Keratinocyte (primary cell): ENCODE results near the gene CAMK2D. TPM values are rescaled to one million over a fixed set of nuclear protein-coding genes. Genes with fewer than 3 reads are reported as not detected.

ENCODE experiments used
- DNase-seq: peaks from one replicate; pipeline ENCODE4 v3.0.0-alpha.2; 2011; ENCODE audit warnings: low read depth, missing footprints, low spot score
- FAIRE-seq: peaks from 2 replicates; lab custom pipeline; 2011; peaks lifted over from hg19 to GRCh38; lab: Jason Lieb, UNC
- H2AFZ ChIP-seq: 2 replicates; pipeline ENCODE4 v1.6.0; 2012; ENCODE audit warnings: low read length, control low read depth, inconsistent platforms; ENCODE audit not compliant: control insufficient read depth
- H3K27ac ChIP-seq: 2 replicates; pipeline ENCODE4 v1.5.1; 2011; ENCODE audit warnings: low read length; ENCODE audit not compliant: control insufficient read depth, insufficient read depth
- H3K27me3 ChIP-seq: 3 replicates; pipeline ENCODE4 v1.6.0; 2011; ENCODE audit warnings: low read length; ENCODE audit not compliant: control insufficient read depth, insufficient read depth; ENCODE audit errors: extremely low read depth
- H3K36me3 ChIP-seq, 2 experiments: 2 replicates in 1 of 2; 3 replicates in 1 of 2; pipeline ENCODE4 v1.5.1; 2011; ENCODE audit warnings: low read length in 2 of 2, mild to moderate bottlenecking in 1 of 2; ENCODE audit not compliant: control insufficient read depth in 2 of 2, insufficient read depth in 2 of 2; ENCODE audit errors: extremely low read depth in 1 of 2
- H3K4me1 ChIP-seq: 3 replicates; pipeline ENCODE4 v1.5.1; 2011; ENCODE audit warnings: low read length; ENCODE audit not compliant: control insufficient read depth, insufficient read depth; ENCODE audit errors: extremely low read depth
- H3K4me2 ChIP-seq: 3 replicates; pipeline ENCODE4 v1.6.0; 2011; ENCODE audit warnings: low read depth, low read length; ENCODE audit not compliant: control insufficient read depth, insufficient read depth; ENCODE audit errors: extremely low read depth
- H3K4me3 ChIP-seq, 3 experiments: fragments of 200-600 bp in 1 of 3; sonication (generic) in 1 of 3; 2 replicates in 2 of 3; 3 replicates in 1 of 3; pipeline ENCODE4 v1.5.1; 2011 to 2016; ENCODE audit warnings: low read length in 3 of 3, mild to moderate bottlenecking in 3 of 3, control low read depth in 2 of 3, inconsistent platforms in 1 of 3, low read depth in 1 of 3, mixed read lengths in 1 of 3, mixed run types in 1 of 3, moderate library complexity in 1 of 3; ENCODE audit not compliant: control insufficient read depth in 2 of 3, insufficient read depth in 2 of 3; ENCODE audit errors: extremely low read depth in 1 of 3
- H3K79me2 ChIP-seq: 2 replicates; pipeline ENCODE4 v1.6.0; 2012; ENCODE audit warnings: low read length; ENCODE audit not compliant: control insufficient read depth, insufficient read depth
- H3K9ac ChIP-seq: 3 replicates; pipeline ENCODE4 v1.6.0; 2011; ENCODE audit warnings: low read length; ENCODE audit not compliant: control insufficient read depth, insufficient read depth; ENCODE audit errors: extremely low read depth
- H3K9me1 ChIP-seq: 3 replicates; pipeline ENCODE4 v1.6.0; 2011; ENCODE audit warnings: low read length; ENCODE audit not compliant: control insufficient read depth, insufficient read depth; ENCODE audit errors: extremely low read depth
- H3K9me3 ChIP-seq: 2 replicates; pipeline ENCODE4 v1.5.1; 2012; ENCODE audit warnings: low read depth, low read length; ENCODE audit not compliant: control insufficient read depth
- H4K20me1 ChIP-seq: 3 replicates; pipeline ENCODE4 v1.6.0; 2011; ENCODE audit warnings: low read length; ENCODE audit not compliant: control insufficient read depth, insufficient read depth; ENCODE audit errors: extremely low read depth
- CTCF ChIP-seq, 3 experiments: IDR thresholded peaks in 1 of 3; conservative IDR thresholded peaks in 1 of 3; optimal IDR thresholded peaks in 1 of 3; 2 replicates in 2 of 3; 3 replicates in 1 of 3; pipeline versions ENCODE3 to v1.5.1; 2011; ENCODE audit warnings: low read length in 3 of 3, mild to moderate bottlenecking in 3 of 3, moderate library complexity in 2 of 3, control low read depth in 1 of 3, inconsistent platforms in 1 of 3; ENCODE audit not compliant: insufficient read depth in 2 of 3; ENCODE audit errors: extremely low read depth in 1 of 3
- EZH2 ChIP-seq: IDR thresholded peaks from one replicate; pipeline ENCODE4 v1.6.1; 2012; ENCODE audit warnings: inconsistent platforms, mild to moderate bottlenecking, low read length, moderate library complexity
- dilution Hi-C: fragments of 300-500 bp; cut with MboI; formaldehyde crosslinking; loops from one replicate; pipeline ENCODE4 v1.7.0; 2020; ENCODE audit warnings: low sequenced_read_pairs; ENCODE audit not compliant: extremely low pct_ligation_motif_present
- polyA plus RNA-seq, 5 experiments: library from polyadenylated mRNA; depleted of rRNA in 3 of 5; stranded (reverse) in 3 of 5; stranded (forward) in 1 of 5; unstranded in 1 of 5; fragments of >200 nt; gene quantifications; 1 replicate in 1 of 5; 2 replicates in 3 of 5; 3 replicates in 1 of 5; pipeline versions ENCODE4 v1.2.1 to v1.2.3, GENCODE V29; 2011 to 2012; ENCODE audit warnings: missing spikeins in 2 of 5, low read depth in 1 of 5, low replicate concordance in 1 of 5

The CAMK2D gene
- polyA plus RNA-seq, 1 donor (not counting 4 experiments of a cell fraction or from before 2014, with no cell fraction given): 18.8 TPM

GRCh38 chr4:113594231-113594556, 167.3 kb downstream of the CAMK2D start:
- TF ChIP-seq CTCF (optimal IDR thresholded peaks at IDR 0.05 in 1 of 3, IDR thresholded peaks at IDR 0.05 in 1 of 3, conservative IDR thresholded peaks at IDR 0.05 in 1 of 3; ENCODE audit: extremely low read depth in 1 of 3, insufficient read depth in 2 of 3, low read length in 3 of 3): no peak
- TF ChIP-seq EZH2: no peak
- Histone ChIP-seq H3K9me1 (no peaks in the 10 kb centered on the region), H3K27me3 (no peaks in the 10 kb centered on the region), H3K36me3 (no peaks in the 10 kb centered on the region), H3K4me1 (no peaks in the 10 kb centered on the region), H2AFZ (no peak overlapping the region), H4K20me1 (no peaks in the 10 kb centered on the region), H3K27ac (no peak overlapping the region), H3K9ac (no peak overlapping the region), H3K9me3 (no peaks in the 10 kb centered on the region), H3K79me2 (no peaks in the 10 kb centered on the region), H3K4me3 (no peak overlapping the region), H3K4me2 (no peak overlapping the region)
- FAIRE-seq: no peak
- no peak for DNase-seq
- dilution Hi-C loops: no loop called here

GRCh38 chr4:113593400-113594230, 167.9 kb downstream of the CAMK2D start:
- Histone ChIP-seq H3K79me2 (no peaks in the 10 kb centered on the region), H3K9me1 (peaks cover 2% of the 10 kb centered on the region), H2AFZ (no peak overlapping the region), H3K9ac (no peak overlapping the region), H3K4me1 (no peaks in the 10 kb centered on the region), H3K27me3 (no peaks in the 10 kb centered on the region), H3K9me3 (no peaks in the 10 kb centered on the region), H3K36me3 (no peaks in the 10 kb centered on the region), H3K4me3 (no peak overlapping the region), H3K4me2 (no peak overlapping the region), H4K20me1 (no peaks in the 10 kb centered on the region), H3K27ac (no peak overlapping the region)
- no peak for DNase-seq
- no peak for FAIRE-seq
- TF ChIP-seq EZH2: no peak
- TF ChIP-seq CTCF (optimal IDR thresholded peaks at IDR 0.05 in 1 of 3, IDR thresholded peaks at IDR 0.05 in 1 of 3, conservative IDR thresholded peaks at IDR 0.05 in 1 of 3; ENCODE audit: extremely low read depth in 1 of 3, insufficient read depth in 2 of 3, low read length in 3 of 3): no peak
- dilution Hi-C loops: no loop called here
